Middle frontal gyrus (tissue), 1 donor: ENCODE measurements around the gene TBRG4.

ENCODE experiments used
- DNase-seq: peaks from one replicate; pipeline ENCODE4 v3.0.0-alpha.2; 2015; ENCODE audit warnings: low spot score; ENCODE audit errors: extremely low spot score

TBRG4 gene

GRCh38 chr7:45092100-45092930, 19.2 kb downstream of the TBRG4 start:
- DNase-seq: no peak

GRCh38 chr7:45089341-45089891, 22.1 kb downstream of the TBRG4 start:
- DNase-seq: peak; percentile 92

DNA sequence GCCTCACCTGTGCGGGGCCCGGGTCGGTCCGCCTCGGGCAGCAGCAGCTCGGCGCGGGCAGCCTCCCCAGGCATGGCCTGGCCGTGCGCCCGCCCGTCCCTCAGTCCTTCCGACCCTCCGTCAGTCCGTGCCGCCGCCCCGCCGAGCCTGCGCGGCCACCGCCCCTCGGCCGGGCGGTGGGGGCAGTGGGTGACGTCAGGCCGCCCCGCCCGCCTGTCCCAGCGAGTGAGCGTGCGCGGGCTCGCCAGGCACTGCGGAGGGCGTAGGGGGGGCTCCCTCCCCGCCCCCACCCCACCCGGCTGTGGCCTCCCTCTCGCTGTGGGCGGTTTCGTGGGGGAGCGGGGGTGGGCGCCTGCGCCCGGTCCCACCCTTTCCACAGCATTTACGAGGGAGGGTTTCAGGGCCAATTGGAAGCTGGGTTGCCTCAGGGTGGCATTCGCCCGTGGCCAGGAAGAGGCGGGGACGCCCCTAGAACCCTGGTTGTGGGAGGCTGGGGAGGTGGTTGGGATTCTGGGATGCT, 22.6 kb downstream of the TBRG4 start, which contains the start of gene NACAD:
TSS of gene NACAD (minus strand) at position 149 of the 520 bp plus-strand sequence. CDS start at position 74, 75 bp downstream.
- no peak for DNase-seq

GRCh38 chr7:45088146-45088701, 23.3 kb downstream of the TBRG4 start:
- no peak for DNase-seq

- DNase-seq: no peak
These were observed 24.0 kb downstream of the TBRG4 start for GRCh38 chr7:45087301-45088145.

DNA sequence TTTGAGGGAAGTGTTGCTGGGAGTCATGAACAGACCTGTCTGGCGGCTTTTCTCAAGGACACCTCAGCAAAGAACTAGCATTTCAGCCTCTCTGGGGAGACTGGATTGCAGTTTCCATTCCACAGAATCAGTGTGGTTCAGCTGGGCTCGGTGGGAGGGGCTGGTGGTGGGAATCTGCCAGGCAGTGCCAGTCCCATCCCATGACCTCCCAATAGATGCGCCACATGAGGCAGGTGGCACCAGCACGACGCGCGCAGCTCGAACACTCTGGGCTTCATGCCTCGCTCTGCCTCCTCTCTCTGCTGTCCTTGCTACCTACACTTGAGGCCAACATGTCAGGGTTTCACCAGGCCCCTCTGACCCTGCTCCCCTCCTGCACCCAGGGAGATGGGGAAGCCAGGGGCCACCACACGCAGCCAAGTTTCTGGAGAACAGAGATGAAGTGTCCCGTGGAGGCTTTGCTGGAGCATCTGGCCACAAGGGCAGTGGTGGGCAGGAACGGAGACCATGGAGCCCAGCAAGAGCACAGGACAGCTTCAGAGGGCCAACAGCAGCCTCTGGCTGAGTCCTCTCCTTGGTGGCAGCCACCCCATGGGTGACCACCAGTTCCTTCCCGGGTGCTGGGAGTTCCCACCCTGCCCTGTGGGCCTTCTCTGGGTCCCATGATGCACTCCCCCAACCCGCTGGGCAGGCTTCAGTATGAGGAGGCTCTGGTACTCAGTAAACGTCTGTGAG, 25.0 kb downstream of the TBRG4 start:
- no peak for DNase-seq

DNA sequence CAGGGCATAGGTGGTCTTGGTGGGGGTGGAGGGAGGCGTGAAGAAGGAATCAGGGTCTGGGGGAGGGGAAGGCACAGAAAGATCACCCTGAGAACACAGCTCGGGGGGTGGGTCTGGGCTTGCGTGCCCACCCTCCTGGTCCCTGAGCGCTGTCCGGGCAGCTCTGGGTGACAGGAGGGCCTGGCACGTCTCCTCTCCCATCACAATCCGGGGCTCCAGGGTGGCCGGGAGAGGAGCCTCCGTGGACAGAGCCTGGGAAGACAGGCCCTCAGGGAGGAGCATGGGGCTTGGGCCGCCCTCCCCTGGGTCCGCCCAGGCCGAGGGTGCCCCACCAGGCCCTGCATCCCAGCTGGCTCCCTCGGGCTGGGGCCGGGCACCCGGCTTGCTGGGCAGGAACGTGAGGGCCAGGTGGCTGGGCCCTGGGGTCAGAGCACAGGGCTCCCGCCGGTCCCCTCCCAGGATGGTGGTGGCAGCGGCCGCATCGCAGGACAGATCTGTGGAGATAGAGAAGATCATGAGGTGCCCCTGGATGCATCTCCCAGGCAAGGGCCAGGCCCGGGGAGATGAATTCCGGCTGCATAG, 25.8 kb downstream of the TBRG4 start:
- no peak for DNase-seq

- no peak for DNase-seq
These were observed 26.4 kb downstream of the TBRG4 start for GRCh38 chr7:45084901-45085618.

GRCh38 chr7:45084336-45084735, 27.2 kb downstream of the TBRG4 start:
- no peak for DNase-seq

GRCh38 chr7:45082831-45083331, 28.6 kb downstream of the TBRG4 start:
- DNase-seq: no peak

DNA sequence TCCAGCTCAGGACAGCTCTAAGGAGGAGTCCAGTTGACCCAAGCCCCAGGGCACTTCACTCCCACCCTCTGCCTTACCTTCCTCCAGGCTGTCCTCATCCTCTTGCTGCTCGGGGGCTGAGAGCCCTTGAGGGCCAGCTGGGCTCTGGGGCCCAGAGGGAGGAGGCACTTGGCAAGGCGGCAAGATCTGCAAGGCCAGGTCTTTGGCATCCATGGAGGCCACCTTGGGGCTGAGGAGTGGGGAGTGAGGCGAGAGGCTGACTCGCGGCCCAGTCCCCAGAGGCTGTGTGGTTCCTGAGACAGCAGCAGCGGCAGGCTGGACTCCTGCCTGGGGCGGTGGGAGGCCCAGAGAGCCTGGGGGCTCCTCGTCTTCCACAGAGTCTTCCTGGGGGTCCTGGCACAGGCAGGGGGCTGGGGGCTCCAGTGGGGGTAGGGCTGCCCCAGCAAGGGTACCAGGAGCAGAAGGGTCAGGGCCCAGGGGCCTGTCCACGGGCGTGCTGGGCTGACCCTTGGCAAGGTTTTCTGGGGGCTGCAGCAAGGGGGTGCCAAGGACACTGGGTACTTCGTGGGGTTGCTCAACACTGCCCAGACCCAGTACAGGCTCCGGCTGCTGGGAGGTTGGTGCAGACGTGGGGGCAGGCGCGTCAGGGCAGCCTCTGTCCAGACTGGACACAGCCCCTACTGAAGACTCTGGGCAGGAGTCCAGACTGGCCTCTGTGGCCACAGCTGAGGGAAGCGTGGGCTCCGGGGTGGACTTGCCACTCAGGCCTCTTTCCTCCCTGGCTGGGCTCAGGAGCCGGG, 29.3 kb downstream of the TBRG4 start:
- DNase-seq: peak; percentile 15

GRCh38 chr7:45081670-45081974, 29.9 kb downstream of the TBRG4 start:
- no peak for DNase-seq

DNA sequence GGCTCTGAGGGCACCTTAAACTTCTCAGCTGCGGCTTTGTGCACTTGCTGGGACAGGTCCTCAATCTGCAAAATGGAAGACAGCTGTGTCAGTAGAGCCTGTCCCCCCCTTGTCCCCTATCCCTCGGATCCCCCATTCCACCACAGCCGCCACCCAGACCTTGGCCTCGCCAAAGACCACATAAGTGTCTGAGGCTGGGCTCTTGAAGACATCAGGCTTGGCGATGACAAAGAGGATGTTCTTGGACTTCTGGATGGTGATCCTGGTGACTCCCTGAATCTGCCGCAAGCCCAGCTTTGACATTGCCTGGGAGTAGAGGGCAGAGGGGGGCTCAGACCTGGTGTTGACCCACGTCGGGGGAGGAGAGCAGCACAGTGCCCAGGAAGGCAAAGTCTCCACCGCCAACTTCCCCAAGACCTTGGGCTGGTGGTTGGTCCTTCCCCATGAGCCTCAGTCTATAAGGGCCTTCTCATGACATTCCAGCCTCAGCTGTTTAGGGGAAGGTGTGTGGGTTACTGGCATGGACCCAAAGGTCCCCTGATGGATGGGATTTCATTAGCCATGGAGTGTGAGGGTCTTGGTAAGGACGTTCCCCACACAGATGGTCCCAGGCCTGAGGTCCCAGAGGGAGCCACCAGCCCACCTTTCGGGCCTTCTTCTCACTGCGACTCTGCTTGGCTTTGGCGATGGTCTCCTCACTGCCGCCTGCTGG, 30.4 kb downstream of the TBRG4 start:
- DNase-seq: no peak

DNA sequence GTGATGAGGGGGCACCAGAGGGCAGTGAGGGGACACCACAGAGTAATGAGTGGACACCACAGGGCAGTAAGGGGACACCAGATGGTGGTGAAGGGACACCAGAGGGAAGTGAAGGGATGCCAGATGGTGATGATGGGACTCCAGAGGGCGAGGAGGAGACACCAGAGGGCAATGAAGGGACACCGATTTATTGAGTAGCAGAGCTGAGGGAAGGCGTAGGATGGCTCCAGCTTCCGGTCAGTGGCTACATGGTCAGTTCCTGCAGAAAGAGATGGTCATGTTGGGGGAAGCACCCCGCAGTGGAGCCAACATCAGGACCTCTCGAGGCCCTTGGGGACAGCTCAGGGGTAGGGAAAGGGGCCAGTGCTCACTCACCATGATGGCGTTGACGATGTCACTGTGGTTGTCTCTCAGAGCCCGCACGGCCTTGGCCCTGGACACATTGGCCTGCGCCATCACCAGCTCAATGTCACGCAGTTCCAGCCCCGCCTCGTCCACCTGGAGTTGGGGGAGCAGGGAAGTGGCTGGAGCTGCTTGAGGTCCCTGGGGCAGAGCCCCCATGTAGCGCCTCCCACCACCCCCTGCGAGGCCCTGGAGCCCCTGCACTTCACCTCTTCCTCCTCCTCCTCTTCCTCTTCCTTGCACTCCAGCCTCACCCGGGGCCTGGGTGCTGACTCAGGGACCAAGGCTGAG, 31.1 kb downstream of the TBRG4 start:
- DNase-seq: no peak

DNA sequence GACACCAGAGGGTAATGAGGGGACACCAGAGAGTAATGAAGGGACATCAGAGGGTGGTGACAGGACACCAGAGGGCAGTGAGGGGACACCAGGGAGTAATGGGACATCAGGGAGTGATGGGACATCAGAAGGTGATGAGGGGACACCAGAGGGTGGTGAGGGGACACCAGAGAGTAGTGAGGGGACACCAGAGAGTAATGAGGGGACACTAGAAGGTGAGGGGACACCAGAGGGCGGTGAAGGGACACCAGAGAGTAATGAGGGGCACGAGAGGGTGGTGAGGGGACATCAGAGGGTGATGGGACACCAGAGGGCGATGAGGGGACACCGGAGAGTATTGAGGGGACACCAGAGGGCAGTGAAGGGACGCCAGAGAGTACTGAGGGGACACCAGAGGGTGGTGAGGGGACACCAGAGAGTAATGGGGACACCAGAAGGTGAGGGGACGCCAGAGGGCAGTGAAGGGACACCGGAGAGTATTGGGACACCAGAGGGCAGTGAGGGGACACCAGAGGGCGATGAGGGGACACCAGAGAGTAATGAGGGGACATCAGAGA, 33.3 kb downstream of the TBRG4 start:
- no peak for DNase-seq

GRCh38 chr7:45077579-45077978, 33.9 kb downstream of the TBRG4 start:
- DNase-seq: no peak

DNA sequence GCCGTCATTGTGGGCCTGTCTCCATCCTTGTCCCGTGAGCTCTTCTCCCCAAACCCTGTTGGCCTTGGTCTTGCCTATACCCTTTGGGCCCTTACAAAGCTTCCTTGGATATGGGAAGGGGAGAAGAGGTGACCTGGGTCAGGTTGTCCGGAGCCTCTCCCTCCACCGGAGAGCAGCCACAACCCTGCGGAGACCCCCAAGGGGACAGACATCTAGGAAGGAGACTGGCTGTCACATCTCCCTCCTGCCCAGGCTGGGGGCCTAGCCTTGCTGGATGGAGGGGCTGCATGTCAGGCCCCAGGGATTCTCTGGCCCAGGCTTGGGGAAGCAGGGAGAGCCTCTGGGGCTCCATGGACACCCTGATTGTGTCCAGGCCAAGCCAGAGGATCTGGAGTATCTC, 34.6 kb downstream of the TBRG4 start:
- DNase-seq: no peak
